Urothelium cell line (cell line): ENCODE data around the gene RNASE12.
"Not testable (repeated sequence)": the region's sequence is repeated elsewhere in the genome, so short reads cannot be mapped to it uniquely, and the experiment has no call there.

Source experiments
- DNase-seq: peaks from one replicate; pipeline ENCODE4 v3.0.0; 2011; ENCODE audit warnings: low spot score, mixed read lengths
- FAIRE-seq: peaks from 2 replicates; lab custom pipeline; 2011; peaks lifted over from hg19 to GRCh38; lab: Jason Lieb, UNC

The RNASE12 gene

GRCh38 chr14:20614038-20614840 is 23.1 kb upstream of the RNASE12 start:
- no peak for DNase-seq
- FAIRE-seq = no peak

- peak; percentile 94 for FAIRE-seq
These were observed 22.2 kb upstream of the RNASE12 start for GRCh38 chr14:20613094-20614037.

GRCh38 chr14:20612403-20612802 is 21.2 kb upstream of the RNASE12 start:
- no peak for FAIRE-seq
- no peak for DNase-seq

More at GRCh38 chr14:20613094-20614037, 22.2 kb upstream of the RNASE12 start:
- peak; percentile 90 for DNase-seq

GRCh38 chr14:20611277-20611676 is 20.1 kb upstream of the RNASE12 start:
- DNase-seq (no peak), FAIRE-seq (no peak)

GRCh38 chr14:20610002-20610765 is 19.0 kb upstream of the RNASE12 start:
- FAIRE-seq (no peak), DNase-seq (peak; percentile 75)

- DNase-seq = peak; percentile 85
- no peak for FAIRE-seq
These were observed 18.2 kb upstream of the RNASE12 start for GRCh38 chr14:20609215-20610001.

GRCh38 chr14:20608383-20609110 is 17.4 kb upstream of the RNASE12 start:
- FAIRE-seq = no peak
- no peak for DNase-seq

- DNase-seq (no peak), FAIRE-seq (no peak)
These were observed 16.4 kb upstream of the RNASE12 start for GRCh38 chr14:20607617-20608016.

- FAIRE-seq (no peak), DNase-seq (no peak)
These were observed 15.7 kb upstream of the RNASE12 start for GRCh38 chr14:20606902-20607242.

GRCh38 chr14:20606190-20606901 is 15.2 kb upstream of the RNASE12 start:
- FAIRE-seq = no peak
- peak; percentile 56 for DNase-seq

- FAIRE-seq (peak; percentile 9), DNase-seq (no peak)
These were observed 12.9 kb upstream of the RNASE12 start for GRCh38 chr14:20603813-20604690.

GRCh38 chr14:20602583-20602982 is 11.4 kb upstream of the RNASE12 start:
- FAIRE-seq = no peak

GRCh38 chr14:20601522-20601921 is 10.3 kb upstream of the RNASE12 start:
- FAIRE-seq = no peak

More at GRCh38 chr14:20602583-20602982, 11.4 kb upstream of the RNASE12 start:
- DNase-seq = no peak

GRCh38 chr14:20597108-20597507 is 5.9 kb upstream of the RNASE12 start:
- no peak for FAIRE-seq

More at GRCh38 chr14:20601522-20601921, 10.3 kb upstream of the RNASE12 start:
- no peak for DNase-seq

GRCh38 chr14:20595726-20596125 is 4.5 kb upstream of the RNASE12 start:
- FAIRE-seq, DNase-seq: not testable (repeated sequence)

More at GRCh38 chr14:20597108-20597507, 5.9 kb upstream of the RNASE12 start:
- DNase-seq = no peak

GRCh38 chr14:20592574-20592973 is 1.4 kb upstream of the RNASE12 start:
- no peak for DNase-seq

GRCh38 chr14:20587489-20588154 is 3.6 kb downstream of the RNASE12 start, which contains the start of gene RNASE11:
Gene RNASE11, minus strand, starts transcription at chr14:20588001.
- FAIRE-seq (no peak), DNase-seq (no peak)

More at GRCh38 chr14:20592574-20592973, 1.4 kb upstream of the RNASE12 start:
- no peak for FAIRE-seq
